Glomerular visceral epithelial cell (primary cell): ENCODE data around the gene NMB.
"Not testable (repeated sequence)": the region's sequence is repeated elsewhere in the genome, so short reads cannot be mapped to it uniquely, and the experiment has no call there.

ENCODE experiments used
- DNase-seq: peaks from one replicate; pipeline ENCODE4 v3.0.0-alpha.2; 2016; ENCODE audit errors: extremely low spot score

The NMB gene, protein sequence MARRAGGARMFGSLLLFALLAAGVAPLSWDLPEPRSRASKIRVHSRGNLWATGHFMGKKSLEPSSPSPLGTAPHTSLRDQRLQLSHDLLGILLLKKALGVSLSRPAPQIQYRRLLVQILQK

DNA sequence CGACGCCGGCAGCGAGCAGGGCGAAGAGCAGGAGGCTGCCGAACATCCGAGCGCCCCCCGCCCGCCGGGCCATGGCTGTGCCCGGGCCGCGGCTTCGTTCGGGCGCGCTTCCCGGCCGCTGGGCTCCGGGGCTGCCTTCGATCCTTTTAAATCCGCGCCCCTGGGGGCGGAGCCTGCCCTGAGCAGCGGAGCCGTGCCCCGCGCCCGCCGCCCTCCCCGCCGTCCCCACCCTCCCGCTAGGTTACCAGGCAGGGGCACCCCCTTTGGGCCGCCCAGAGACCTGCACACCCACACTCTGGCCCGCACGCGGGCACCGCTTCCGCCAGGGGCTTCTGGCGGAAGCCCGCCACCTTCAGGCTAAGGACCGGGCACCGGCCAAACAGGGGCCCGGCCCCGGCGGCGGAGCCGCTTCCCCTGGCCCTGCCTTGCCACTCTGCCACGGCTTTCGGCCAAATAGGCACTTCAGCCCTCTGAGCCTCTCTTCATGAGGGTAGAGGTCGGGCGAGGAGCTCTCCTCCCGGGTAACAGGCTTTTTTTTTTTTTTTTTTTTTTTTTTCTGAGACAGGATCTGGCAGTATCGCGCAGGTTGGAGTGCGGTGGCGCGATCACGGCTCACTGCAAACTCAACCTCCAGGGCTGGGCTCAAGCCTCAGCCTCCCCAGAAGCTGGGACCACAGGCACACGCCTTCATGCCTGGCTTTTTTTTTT, at the start of gene NMB:
Gene NMB, minus strand, starts transcription at position 120 of the 708 bp plus-strand sequence. Its CDS starts 47 bp downstream, at position 73.
- peak; percentile 82 for DNase-seq

DNA sequence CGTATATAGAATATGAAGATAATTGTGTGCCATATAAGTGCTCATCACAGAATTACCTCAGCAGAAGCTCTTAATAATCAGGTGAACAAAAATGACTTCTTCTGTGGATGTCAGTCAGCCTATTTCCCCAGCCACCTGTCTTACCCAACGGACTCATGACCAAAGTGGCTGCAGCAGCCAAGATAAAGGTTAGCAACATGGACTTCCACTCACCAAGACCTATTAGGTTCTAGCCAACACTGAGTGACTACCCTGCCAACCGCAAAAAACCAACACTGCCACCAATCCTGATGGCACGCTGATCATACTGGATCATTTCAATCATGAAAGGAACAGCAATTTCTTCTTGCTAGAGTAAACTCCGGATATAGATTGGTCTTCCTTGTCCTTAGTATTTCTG, 45.8 kb upstream of the NMB start:
- DNase-seq, result no peak

DNA sequence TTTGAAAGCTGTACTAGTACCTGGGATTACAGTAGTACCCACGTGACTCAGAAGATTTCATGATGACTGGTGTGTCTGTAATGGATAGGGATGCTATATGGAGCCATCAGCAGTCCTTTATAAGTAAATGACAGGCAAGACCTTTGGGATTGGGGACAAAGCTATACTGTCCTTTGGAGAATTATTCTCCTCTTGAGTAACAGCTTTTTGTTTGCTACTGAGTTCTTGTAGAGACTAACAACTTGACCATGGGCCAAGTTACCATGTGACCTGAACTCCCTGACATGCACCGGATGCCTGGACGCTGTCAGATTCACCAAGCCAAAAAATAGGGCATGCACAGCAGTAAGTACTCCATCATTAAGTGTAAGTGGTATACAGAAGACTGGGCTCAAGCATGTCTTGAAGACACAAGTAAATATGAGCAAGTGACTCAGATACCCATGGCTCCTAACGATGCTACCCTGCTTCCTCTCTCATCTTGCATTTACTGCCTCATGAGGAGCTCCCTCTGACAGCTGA, 45.0 kb upstream of the NMB start:
- no peak for DNase-seq

DNA sequence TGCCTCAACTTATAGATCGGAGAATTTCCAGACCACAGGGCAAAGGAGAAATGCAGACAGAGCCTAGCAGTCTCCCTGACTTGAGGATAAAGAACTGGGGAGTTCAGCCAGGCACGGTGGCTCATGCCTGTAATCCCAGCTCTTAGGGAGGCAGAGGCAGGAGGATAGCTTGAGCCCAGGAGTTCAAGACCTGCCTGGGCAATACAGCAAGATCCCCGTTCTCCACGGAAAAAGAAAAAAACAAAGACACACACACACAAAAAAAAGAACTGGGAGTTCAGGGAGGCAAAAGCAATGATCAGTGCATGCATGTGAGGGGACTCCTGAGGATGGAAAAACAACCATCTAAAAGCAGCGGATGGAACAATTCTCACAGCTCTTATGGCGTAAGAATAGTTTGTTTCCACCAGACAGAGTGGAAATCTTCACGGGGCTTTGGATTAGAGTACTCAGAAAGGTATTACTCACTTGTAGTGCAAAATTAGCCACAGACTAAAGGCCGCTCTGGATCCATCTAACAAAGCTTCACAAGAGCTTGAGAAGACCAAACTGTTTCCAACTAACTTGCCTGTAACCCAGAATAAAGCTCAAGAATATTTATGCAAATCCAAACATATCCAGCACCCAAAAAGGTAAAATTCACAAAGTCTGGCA, 41.7 kb upstream of the NMB start:
- no peak for DNase-seq

DNA sequence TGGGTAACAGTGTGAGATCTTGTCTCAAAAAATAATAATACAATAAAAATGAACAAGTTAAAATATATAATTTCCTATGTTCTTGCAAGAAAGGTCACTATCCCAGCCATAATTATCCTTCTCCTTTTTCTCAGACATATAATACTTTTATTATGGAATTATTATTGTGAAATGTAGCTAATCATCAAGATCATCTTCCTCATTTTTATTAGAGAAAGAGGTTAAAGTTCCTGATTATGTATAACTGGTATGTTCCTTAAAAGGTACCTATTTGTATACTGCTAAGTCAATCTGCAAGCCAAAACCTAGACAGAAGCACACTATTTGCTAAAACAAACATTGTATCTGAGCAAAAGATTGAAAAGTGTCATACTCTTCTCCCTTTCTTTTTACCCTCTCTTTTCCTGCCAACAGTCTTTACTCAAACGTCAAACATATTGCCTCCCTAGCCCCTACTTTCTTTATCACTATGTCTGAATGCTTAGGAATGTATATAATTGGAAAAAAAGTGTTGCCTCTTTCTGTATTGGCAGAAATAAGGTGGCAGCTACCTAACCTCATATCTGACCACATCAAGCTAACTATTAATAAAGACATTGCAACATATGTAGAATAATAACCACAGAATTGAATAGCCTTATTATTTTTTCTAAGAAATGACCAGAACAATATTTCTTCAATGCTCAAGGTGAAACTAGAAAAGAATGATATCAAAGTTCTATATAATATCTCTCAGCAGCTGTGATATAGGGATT, 39.4 kb upstream of the NMB start:
- DNase-seq, result peak; percentile 28

DNA sequence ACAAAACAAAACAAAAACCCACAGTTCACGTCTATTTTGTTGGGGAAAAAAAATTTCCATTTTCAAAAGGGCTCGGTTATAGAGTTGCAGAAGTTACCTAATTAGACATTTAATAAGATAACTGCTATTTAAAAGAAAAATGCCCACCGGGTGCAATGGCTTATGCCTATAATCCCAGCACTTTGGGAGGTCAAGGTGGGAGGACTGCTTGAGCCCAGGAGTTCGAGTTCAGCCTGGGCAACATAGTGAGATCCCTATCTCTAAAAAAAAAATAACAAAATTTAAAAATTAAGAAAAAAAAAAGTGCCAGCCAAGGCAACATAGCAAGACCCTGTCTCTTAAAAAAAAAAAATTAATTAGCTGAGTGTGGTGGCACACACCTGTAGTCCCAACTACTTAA, 38.8 kb upstream of the NMB start:
- no peak for DNase-seq

DNA sequence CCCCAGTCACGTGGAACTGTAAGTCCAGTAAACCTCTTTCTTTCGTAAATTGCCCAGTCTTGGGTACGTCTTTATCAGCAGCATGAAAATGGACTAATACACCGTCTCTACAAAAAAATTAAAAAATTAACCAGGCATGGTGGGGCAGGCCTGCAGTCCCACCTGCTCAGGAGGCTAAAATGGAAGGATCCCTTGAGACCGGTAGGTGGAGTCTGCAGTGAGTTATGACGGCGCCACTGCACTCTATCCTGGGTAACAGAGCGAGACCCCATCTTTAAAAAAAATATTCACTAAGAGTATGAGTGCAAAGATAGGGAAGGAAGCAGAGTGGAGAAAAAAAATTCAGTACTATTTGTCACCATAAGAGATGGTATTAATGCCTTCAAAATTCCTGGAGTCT, 32.3 kb upstream of the NMB start:
- no peak for DNase-seq

DNA sequence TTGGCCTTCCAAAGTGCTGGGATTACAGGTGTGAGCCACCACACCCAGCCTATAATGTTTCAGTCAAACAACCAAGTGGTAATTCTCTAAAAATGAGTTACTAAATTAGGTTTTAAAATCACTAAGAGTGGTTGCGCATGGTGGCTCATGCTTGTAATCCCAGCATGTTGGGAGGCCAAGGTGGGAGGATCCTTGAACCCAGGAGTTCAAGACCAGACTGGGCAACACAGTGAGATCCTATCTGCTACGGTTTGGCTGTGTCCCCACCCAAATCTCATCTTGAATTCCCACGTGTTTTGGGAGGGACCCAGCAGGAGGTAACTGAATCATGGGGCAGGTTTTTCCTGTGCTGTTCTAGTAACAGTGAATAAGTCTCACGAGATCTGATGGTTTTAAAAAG, 31.9 kb upstream of the NMB start:
- no peak for DNase-seq

DNA sequence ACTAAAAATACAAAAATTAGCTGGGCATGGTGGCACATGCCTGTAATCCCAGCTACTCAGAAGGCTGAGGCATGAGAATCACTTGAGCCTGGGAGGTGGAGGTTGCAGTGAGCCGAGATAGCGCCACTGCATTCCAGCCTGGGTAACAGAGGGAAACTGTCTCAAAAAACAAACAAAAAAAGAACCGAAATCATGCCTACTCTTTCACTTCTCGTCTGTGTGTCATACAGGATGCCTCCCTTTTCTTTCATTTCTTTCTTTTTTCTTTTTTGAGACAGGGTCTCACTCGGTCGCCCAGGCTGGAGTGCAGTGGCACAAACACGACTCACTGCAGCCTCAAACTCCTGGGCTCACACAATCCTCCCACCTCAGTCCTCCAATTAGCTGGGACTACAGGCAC, 28.4 kb upstream of the NMB start:
- DNase-seq, result not testable (repeated sequence)

DNA sequence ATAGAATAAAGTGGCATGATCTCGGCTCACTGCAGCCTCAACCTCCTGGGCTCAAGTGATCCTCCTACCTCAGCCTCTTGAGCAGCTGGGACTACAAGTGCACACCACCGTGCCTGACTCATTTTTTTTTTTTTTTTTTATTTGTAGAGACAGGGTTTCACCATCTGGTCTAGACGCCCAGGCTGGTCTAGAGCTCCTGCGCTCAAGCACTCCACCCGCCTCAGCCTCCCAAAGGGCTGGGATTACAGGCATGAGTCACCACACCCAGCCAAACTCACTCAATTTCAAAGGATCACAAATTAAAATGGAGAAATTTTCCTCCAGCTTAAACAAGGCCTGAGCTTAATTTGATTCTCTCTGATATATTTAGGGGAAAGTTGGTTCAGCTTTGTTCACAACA, 27.3 kb upstream of the NMB start:
- peak; percentile 78 for DNase-seq

DNA sequence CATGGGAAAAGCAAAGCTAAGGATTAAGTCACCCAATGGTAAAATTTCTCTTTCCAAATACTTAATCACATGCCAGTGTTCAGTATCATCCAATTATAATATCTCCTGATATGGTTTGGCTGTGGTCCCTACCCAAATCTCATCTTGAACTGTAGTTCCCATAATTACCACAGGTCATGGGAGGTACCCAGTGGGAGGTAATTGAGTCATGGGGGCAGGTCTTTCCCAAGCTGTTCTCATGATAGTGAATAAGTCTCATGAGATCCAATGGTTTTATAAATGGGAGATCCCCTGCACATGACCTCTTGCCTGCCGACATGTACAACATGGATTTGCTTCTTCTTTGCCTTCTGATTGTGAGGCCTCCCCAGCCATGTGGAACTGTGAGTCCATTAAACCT, 26.1 kb upstream of the NMB start:
- peak; percentile 61 for DNase-seq

DNA sequence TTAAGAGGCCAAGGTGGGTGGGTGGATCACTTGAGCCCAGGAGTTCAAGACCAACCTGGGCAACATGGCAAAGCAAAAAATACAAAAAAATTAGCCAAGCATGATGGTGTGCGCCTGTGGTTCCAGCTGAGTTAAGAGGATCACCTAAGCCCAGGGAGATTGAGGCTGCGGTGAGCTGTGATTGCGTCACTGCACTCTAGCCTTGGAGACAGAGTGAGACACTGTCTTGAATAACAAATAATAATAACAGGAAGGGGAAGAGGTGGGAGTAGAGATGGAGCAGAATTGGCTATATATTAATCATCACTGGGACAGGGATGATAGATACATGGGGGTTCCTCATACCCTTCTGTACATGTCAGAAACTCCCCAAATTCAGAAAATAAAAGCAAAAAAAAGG, 23.8 kb upstream of the NMB start:
- DNase-seq, result peak; percentile 86

DNA sequence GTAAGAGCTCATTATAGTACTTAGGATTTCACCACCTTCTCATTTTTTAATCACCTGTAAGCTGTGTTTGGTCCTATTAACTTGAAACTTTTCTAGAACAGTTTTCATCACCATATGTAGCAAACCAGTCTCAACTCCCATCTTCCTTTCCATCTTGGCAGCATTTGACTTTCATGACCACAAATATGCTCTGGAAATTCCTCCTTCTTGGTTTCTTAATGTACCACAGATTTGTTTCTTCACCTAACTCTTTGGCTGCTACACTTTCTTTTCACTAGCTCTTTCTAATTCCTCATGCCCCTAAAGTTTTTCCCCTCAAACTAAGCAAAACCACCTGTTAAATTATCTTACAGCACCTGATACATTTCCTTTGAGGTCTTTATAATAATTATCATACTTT, 13.2 kb upstream of the NMB start:
- DNase-seq, result peak; percentile 49

DNA sequence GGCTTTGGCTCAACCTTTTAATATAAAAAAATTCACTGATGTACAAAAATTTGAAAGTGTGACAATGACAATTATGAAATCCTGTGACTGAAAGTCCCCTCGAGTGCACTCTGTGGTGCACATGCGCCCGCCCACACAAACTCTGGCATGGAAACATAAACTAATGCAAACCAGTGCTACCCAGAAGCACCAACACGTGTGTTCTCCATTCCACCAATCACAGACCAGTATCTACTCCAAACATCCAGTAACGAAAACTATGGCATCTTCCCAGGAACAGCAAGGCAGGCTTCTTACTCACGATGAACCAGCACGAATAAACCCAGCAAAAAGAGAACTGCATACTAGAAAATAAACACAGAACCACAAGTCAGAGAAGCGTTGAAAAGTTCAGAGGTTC, 11.7 kb upstream of the NMB start:
- DNase-seq, result no peak

DNA sequence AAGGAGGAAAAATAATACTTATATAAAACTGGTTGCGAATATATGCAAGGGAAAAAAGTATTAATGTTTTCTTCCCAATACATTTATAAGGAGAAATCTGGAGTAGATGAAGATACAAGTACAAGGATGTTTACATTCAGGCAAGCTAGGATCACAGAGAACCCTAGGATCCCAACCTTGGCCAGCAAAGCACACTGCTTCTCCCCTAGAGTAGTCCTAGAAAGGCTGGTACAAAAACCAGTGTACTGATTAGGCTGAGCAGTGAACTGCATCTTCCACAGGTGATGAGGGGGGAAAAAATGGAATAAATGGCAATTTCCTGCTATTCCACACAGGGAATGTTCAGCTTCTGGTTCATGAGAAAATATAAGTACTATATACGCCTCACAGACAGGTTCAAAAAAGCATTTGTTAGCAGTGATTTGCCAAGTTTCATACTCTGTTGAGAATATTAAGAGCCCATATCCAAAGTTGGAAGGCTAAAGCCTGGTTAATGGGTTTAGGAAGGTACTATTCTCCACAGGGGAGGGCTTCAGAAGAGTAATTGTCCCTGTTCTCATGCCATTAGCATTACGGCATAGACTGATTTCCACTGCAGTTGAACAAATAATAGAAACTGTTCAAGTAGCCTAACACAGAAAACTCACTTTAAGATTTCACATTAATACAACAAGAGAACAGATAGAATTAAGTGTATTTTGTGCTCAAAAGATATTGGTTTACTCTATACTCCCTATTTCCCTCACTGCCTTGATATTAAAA, 10.4 kb upstream of the NMB start:
- DNase-seq, result no peak

DNA sequence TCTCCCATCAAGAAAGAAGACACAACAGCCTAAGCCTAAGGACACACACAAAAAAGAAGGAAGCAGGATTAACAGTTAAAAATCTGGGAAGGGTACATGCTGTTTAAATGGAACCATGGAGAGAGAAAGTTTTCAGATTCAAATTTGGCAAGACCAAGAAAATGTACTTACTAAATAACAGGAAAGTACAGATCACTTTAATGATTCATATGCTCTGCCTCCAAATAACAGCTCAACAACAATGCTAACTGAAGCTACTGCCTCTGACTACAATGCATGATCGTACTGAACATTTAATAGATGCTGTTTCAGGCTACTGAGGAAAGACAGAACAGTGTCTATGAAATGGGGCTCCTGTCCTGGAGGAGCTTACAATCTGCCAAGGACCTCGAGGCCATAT, 8.4 kb upstream of the NMB start:
- DNase-seq, result no peak

DNA sequence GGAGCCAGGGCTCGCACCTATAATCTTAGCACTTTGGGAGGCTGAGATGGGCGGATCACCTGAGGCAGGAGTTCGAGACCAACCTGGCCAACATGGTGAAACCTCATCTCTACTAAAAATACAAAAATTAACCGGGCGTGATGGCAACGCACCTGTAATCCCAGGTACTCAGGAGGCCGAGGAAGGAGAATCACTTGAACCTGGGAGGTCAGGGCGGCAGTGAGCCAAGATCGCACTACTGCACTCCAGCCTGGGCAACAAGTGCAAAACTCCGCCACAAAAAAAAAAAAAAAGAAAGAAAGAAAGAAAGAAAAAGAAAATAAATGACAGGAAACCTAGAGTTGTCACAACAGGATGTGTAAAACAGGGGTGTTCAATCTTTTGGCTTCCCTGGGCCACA, 3.0 kb upstream of the NMB start:
- DNase-seq, result no peak

DNA sequence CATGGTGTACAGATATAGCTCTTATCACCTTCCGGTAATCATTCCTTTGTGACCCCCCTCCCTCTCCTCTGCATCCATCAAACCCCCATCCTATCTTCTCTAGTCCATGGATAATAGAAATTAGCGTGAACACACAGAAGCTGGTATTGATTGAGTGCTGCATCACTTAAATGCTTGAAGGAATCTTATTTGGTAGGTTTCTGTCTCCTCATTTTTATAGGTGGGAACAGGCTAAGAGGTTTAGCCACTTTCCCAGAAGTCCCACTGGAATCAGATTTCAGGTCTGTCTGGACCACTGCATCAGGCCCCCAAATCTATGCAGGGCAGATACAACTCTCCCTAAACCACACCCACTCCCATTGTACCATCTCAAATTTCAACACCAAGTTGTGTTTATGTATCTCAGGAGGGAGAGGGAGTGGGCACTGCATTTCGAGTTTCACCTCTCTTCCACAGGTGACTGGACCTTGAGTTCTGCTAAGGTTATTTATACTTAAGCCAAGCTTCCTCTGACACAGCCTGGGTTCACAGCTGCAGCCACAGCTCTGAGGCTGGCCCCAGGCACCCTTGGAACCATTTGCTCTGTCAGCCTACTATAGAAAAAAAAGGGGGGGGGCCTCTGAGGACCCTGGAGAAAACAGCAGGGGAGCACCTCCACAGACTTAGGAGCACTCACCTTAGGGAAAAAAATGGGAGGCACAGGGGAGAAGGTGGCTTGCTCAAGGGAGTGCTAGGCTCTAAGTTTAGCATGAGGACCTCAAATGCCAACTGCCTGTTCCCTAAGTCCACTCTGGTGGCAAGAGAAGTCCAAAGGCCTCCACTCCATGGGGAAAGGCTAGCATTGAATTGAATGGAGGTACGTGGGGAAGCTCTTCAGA, 2.1 kb upstream of the NMB start:
- no peak for DNase-seq

DNA sequence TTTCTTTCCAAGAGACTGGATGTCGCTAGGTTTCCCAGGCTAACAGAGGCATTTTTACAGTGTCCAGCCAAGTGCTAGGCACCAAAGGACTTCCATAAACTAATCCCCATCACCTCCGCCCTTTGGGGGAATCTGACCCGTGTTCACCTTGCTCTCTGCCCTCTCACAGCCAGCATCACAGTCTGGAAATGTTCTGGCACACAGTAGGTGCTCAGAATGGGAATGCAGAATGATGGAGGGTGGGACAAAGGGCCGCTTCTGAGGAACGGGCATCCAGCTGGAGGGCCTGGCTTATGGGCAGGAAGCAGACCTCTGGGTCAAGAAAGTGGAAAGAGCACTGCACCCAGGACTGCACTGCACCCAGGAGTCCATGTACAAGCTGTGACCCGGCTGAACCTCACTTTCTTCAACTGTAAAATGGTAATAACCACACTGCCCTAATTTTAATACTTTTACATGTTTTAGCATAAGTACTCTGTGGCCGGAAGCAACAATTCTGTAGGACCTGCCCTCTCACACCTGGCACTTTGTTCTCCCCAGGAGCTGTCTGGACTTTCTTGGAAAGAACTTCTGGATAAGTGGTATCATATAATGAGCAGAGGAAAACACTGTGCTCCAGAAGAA, 901 bp upstream of the NMB start:
- DNase-seq, result no peak

DNA sequence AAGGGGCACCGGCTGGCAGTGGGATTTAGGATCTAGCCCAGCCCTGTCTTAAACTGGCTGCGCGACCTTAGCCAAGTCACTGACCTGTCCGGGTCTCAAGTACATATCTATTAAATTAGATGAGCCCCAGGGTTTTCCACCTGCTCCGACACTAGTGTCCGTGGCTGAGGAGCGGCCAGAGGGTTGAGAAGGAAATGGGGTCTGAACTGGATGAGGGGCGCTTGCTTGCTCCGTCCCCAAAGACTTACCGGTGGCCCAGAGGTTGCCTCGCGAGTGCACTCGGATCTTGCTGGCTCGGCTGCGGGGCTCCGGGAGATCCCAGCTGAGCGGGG, 285 bp downstream of the NMB start:
- DNase-seq, result no peak
